B cell (primary cell): ENCODE measurements around the gene YRDC. TPM values are rescaled to one million over a fixed set of nuclear protein-coding genes. Genes with fewer than 3 reads are reported as not detected.

Source experiments
- ATAC-seq: fragments of 200-7000 bp; cut with Tn5 transposase; one replicate; pipeline ENCODE4 v1.10.0; 2021; ENCODE audit warnings: low read depth, mild to moderate bottlenecking, moderate number of reproducible peaks, moderate library complexity
- CTCF ChIA-PET: fragments of 350-600 bp; sonication (Branson Sonifier 250); formaldehyde crosslinking; loops from one replicate; lab custom pipeline; 2021; ENCODE audit warnings: antibody characterized with exemption, inconsistent platforms; lab: Charles Lee
- POLR2A ChIA-PET: fragments of 350-600 bp; sonication (Branson Sonifier 250); formaldehyde crosslinking; loops from one replicate; lab custom pipeline; 2021; ENCODE audit warnings: antibody characterized with exemption; lab: Charles Lee
- DNase-seq: peaks from one replicate; pipeline ENCODE4 v3.0.0; 2013
- H2AFZ ChIP-seq: 2 replicates; pipeline ENCODE4 v1.6.1; 2012; ENCODE audit warnings: mild to moderate bottlenecking, low read depth, low read length; ENCODE audit not compliant: insufficient read depth, poor library complexity, severe bottlenecking
- H3K27ac ChIP-seq, 2 donors: 1 replicate in 1 of 2; 2 replicates in 1 of 2; pipeline ENCODE4 v1.5.1; 2012 to 2013; ENCODE audit warnings: low read length in 2 of 2, mild to moderate bottlenecking in 2 of 2, moderate library complexity in 1 of 2
- H3K27me3 ChIP-seq, 4 experiments: fragments of 200-600 bp in 1 of 4; sonication (generic) in 1 of 4; replicated peaks in 1 of 4; 1 replicate in 2 of 4; 2 replicates in 2 of 4; pipeline versions ENCODE4 v1.6.1 to v1.7.0; 2013 to 2016; ENCODE audit warnings: low read length in 3 of 4, mild to moderate bottlenecking in 2 of 4, mixed read lengths in 1 of 4, moderate library complexity in 1 of 4; ENCODE audit not compliant: insufficient read depth in 4 of 4, control insufficient read depth in 3 of 4; ENCODE audit errors: control extremely low read depth in 1 of 4
- H3K36me3 ChIP-seq, 2 experiments: replicated peaks in 1 of 2; 1 replicate in 1 of 2; 2 replicates in 1 of 2; pipeline versions ENCODE4 v1.6.1 to v1.7.1; 2013; ENCODE audit warnings: low read length in 1 of 2; ENCODE audit not compliant: insufficient read depth in 2 of 2, control insufficient read depth in 1 of 2; ENCODE audit errors: control extremely low read depth in 1 of 2, extremely low read depth in 1 of 2
- H3K4me1 ChIP-seq, 2 donors: fragments of 200-600 bp in 1 of 2; sonication (generic) in 1 of 2; 1 replicate in 1 of 2; 2 replicates in 1 of 2; pipeline versions ENCODE4 v1.5.1 to v1.6.1; 2013 to 2017; ENCODE audit warnings: low read length in 2 of 2; ENCODE audit not compliant: control insufficient read depth in 2 of 2, insufficient read depth in 2 of 2
- H3K4me2 ChIP-seq: replicated peaks from 2 replicates; pipeline ENCODE3; 2012; ENCODE audit warnings: mild to moderate bottlenecking, low read depth, low read length; ENCODE audit not compliant: poor library complexity, severe bottlenecking
- H3K4me3 ChIP-seq, 5 experiments: fragments of 200-600 bp in 1 of 5; sonication (generic) in 1 of 5; 1 replicate in 3 of 5; 2 replicates in 2 of 5; pipeline versions ENCODE4 v1.5.1 to v1.7.0; 2011 to 2016; ENCODE audit warnings: low read length in 4 of 5, mild to moderate bottlenecking in 4 of 5, low read depth in 2 of 5, control low read depth in 1 of 5, moderate library complexity in 1 of 5; ENCODE audit not compliant: insufficient read depth in 1 of 5; ENCODE audit errors: control extremely low read depth in 1 of 5, extremely low read depth in 1 of 5
- H3K79me2 ChIP-seq: fragments of 200-600 bp; sonication (generic); one replicate; pipeline ENCODE4 v1.6.0; 2016; ENCODE audit warnings: low read length; ENCODE audit not compliant: control insufficient read depth, insufficient read depth
- H3K9ac ChIP-seq: fragments of 200-600 bp; sonication (generic); 2 replicates; pipeline ENCODE4 v1.6.1; 2017; ENCODE audit warnings: mild to moderate bottlenecking, low read length, moderate library complexity
- H3K9me3 ChIP-seq, 3 donors: one replicate each; pipeline versions ENCODE4 v1.6.1 to v1.7.1; 2013; ENCODE audit warnings: low read length in 2 of 3; ENCODE audit not compliant: control insufficient read depth in 2 of 3, insufficient read depth in 1 of 3; ENCODE audit errors: control extremely low read depth in 1 of 3
- H4K20me1 ChIP-seq: 2 replicates; pipeline ENCODE4 v1.6.0; 2012; ENCODE audit warnings: mild to moderate bottlenecking, low read length; ENCODE audit not compliant: insufficient read depth, control insufficient read depth, poor library complexity, severe bottlenecking
- H3K27ac Mint-ChIP-seq: one replicate; pipeline ENCODE4 v1.8.0; 2021; ENCODE audit warnings: mixed read lengths
- H3K27me3 Mint-ChIP-seq: one replicate; pipeline ENCODE4 v1.8.0; 2021; ENCODE audit warnings: mixed read lengths
- H3K4me1 Mint-ChIP-seq: one replicate; pipeline ENCODE4 v1.8.0; 2021; ENCODE audit warnings: mixed read lengths
- H3K4me3 Mint-ChIP-seq: one replicate; pipeline ENCODE4 v1.8.0; 2021; ENCODE audit warnings: mixed read lengths
- H3K9me3 Mint-ChIP-seq: one replicate; pipeline ENCODE4 v1.8.0; 2022; ENCODE audit warnings: mixed read lengths; ENCODE audit not compliant: insufficient read depth
- EZH2 ChIP-seq: IDR thresholded peaks from 2 replicates; pipeline ENCODE4 v1.6.1; 2012; ENCODE audit warnings: borderline replicate concordance, low read depth, mild to moderate bottlenecking, moderate library complexity, low read length; ENCODE audit not compliant: insufficient read depth, poor library complexity, severe bottlenecking
- WGBS: methylation state at CpG from one replicate; pipeline ENCODE4 v1.1.5; 2013; ENCODE audit warnings: missing lambda C conversion rate; ENCODE audit not compliant: insufficient coverage; 5-methylcytosine and 5-hydroxymethylcytosine counted together
- intact Hi-C: fragments of 100-400 bp; cut with micrococcal nuclease; formaldehyde crosslinking; loops from one replicate; pipeline ENCODE4 v1.10.0; 2022
- polyA plus RNA-seq: library from polyadenylated mRNA; depleted of rRNA; stranded (reverse); fragments of >200 nt; gene quantifications from 2 replicates; pipeline ENCODE4 v1.2.3, GENCODE V29; 2012
- total RNA-seq, 2 donors: library from RNA; stranded (reverse); fragments of 120-200 nt in 1 of 2; gene quantifications; 1 replicate in 1 of 2; 2 replicates in 1 of 2; pipeline versions ENCODE4 v1.2.3 to v1.2.4, GENCODE V29; 2013 to 2022
- TF ChIP-seq, protein P1 (sequence below): fragments of 200-600 bp; IDR thresholded peaks from one replicate; pipeline ENCODE4 v1.8.0; 2022; ENCODE audit warnings: antibody characterized with exemption, mild to moderate bottlenecking

YRDC gene
- total and polyA plus RNA-seq, 2 donors (not counting 1 experiment from before 2014, with no cell fraction given), result 12.5 to 16.7 TPM

DNA sequence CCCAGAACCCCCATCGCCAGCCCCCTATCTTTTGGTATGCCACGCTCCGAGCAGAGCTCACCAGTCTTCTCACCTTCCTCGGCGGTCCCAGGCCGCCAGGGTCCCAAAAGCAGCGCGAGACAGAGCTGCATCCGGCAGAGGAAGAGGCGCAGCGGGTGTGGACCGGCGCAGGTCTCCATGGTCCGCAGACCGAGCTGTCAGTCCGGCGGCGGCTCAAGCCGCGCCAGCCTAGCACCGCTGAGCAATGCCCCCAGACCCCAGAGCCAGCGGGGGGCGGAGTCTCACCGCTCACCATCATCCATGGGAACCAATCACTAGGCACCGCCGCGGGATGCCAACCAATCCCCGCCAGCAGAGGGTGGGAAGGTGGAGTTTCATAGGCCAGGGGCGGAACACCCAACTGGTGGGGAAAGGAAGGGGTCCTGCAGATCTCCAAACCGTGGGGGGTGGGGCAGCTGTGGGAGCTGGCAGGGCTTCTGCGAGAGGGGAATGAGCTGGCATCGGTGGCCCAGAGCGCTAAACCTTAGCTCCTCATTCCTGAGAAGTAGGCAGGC lies 43.0 kb downstream of the YRDC start, which contains the start of gene EPHA10:
Gene EPHA10, minus strand, starts transcription at position 233 of the 554 bp plus-strand sequence. Its CDS starts 54 bp downstream, at position 179.
- H3K9me3 Mint-ChIP-seq, result no peaks in the 10 kb centered on the region
- H2AFZ ChIP-seq, result peak within 1 kb of the TSS; percentile 60
- H3K27ac ChIP-seq, result no peak within 1 kb of the TSS
- H3K4me1 ChIP-seq, result peaks cover 17 to 20% of the 10 kb centered on the region in 2 donors
- H3K4me2 ChIP-seq, result peak within 1 kb of the TSS; percentile 63
- H3K27me3 Mint-ChIP-seq, result peaks cover 74% of the 10 kb centered on the region
- H3K79me2 ChIP-seq, result no peaks in the 10 kb centered on the region
- H3K9ac ChIP-seq, result peak within 1 kb of the TSS; percentile 23
- intact Hi-C loops, result no loop called here
- peak within 1 kb of the TSS; percentile 60 for H3K4me3 Mint-ChIP-seq
- H3K4me1 Mint-ChIP-seq, result peaks cover 20% of the 10 kb centered on the region
- H4K20me1 ChIP-seq, result no peaks in the 10 kb centered on the region
- peak within 1 kb of the TSS in 2 of 5 experiments; percentile 3 to 6 for H3K4me3 ChIP-seq
- peaks cover 0 to 66% (median 45%) of the 10 kb centered on the region in 4 experiments for H3K27me3 ChIP-seq
- 12% methylated on average over 31 of the region's 33 CpGs for WGBS
- ChIA-PET CTCF (no interaction called here), POLR2A (interaction anchor here (0.6 kb wide), 1 partner anchor 86 kb away, joined by 5 read pairs; no protein-coding TSS in a partner anchor)
- no peak for TF ChIP-seq EZH2
- TF ChIP-seq, protein P1, sequence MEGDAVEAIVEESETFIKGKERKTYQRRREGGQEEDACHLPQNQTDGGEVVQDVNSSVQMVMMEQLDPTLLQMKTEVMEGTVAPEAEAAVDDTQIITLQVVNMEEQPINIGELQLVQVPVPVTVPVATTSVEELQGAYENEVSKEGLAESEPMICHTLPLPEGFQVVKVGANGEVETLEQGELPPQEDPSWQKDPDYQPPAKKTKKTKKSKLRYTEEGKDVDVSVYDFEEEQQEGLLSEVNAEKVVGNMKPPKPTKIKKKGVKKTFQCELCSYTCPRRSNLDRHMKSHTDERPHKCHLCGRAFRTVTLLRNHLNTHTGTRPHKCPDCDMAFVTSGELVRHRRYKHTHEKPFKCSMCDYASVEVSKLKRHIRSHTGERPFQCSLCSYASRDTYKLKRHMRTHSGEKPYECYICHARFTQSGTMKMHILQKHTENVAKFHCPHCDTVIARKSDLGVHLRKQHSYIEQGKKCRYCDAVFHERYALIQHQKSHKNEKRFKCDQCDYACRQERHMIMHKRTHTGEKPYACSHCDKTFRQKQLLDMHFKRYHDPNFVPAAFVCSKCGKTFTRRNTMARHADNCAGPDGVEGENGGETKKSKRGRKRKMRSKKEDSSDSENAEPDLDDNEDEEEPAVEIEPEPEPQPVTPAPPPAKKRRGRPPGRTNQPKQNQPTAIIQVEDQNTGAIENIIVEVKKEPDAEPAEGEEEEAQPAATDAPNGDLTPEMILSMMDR, result no peak
- no peak for DNase-seq
- no peak within 1 kb of the TSS for H3K27ac Mint-ChIP-seq
- no peak for ATAC-seq
- H3K9me3 ChIP-seq, result peaks cover 0 to 29% (median 0%) of the 10 kb centered on the region in 3 donors
- H3K36me3 ChIP-seq, result no peaks in the 10 kb centered on the region

DNA sequence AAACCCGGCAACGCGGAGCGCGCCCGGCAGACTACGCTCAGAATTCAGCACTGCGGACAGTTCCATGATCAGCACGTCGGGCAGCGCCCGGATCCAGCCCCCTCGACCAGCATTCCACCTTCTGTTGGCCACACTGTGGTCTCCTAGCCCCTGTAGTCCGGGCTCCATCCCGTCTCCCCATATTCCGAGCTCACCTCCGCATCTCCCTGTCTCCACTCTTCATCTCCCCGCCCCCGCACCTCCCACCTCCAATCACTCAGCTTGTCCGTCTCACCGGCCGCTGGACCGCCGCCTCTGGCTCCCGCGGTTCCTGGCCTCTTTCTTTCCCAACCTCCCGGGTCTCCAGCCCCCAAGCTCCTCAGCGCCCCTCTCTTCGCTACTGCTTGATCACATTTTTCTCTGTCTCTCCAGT lies 43.6 kb downstream of the YRDC start:
- Histone ChIP-seq H4K20me1 (no peaks in the 10 kb centered on the region), H2AFZ (no peak overlapping the region), H3K79me2 (no peaks in the 10 kb centered on the region), H3K4me2 (no peak overlapping the region), H3K4me1 (peaks cover 17 to 20% of the 10 kb centered on the region in 2 donors), H3K4me3 (no peak overlapping the region), H3K27me3 (peaks cover 0 to 68% (median 44%) of the 10 kb centered on the region in 4 experiments), H3K9me3 (peaks cover 0 to 29% (median 0%) of the 10 kb centered on the region in 3 donors), H3K9ac (no peak overlapping the region), H3K36me3 (no peaks in the 10 kb centered on the region), H3K27ac (no peak overlapping the region)
- Mint-ChIP-seq H3K4me1 (peaks cover 20% of the 10 kb centered on the region), H3K9me3 (no peaks in the 10 kb centered on the region), H3K4me3 (no peak overlapping the region), H3K27ac (no peak overlapping the region), H3K27me3 (peaks cover 71% of the 10 kb centered on the region)
- TF ChIP-seq, protein P1, result no peak
- no peak for TF ChIP-seq EZH2
- DNase-seq, result peak; percentile 33
- 11% methylated on average over 29 of the region's 29 CpGs for WGBS
- ATAC-seq, result peak; percentile 33
- CTCF ChIA-PET, result no interaction called here
- POLR2A ChIA-PET, result interaction anchor here (0.6 kb wide), 1 partner anchor 87 kb away, joined by 5 read pairs; no protein-coding TSS in a partner anchor
- intact Hi-C loops, result no loop called here
